Kasumi-1 (cell line): ENCODE results near the gene CACNA1D.
A peak's percentile ranks its signal among the peaks of the same experiment; 100 is the strongest.

Source experiments
- DNase-seq, 2 experiments: peaks; one replicate each; lab custom pipeline; 2025; lab: John Stamatoyannopoulos, UW

The CACNA1D gene

GRCh38 chr3:53495520-53496391 lies 1.3 kb downstream of the CACNA1D start:
- no peak for DNase-seq

GRCh38 chr3:53496392-53496670 lies 1.9 kb downstream of the CACNA1D start:
- DNase-seq: no peak

GRCh38 chr3:53496984-53497383 lies 2.6 kb downstream of the CACNA1D start:
- peak in 1 of 2 experiments; percentile 10 for DNase-seq

- DNase-seq: no peak
Measured at GRCh38 chr3:53498806-53499641, 4.6 kb downstream of the CACNA1D start.

- no peak for DNase-seq
Measured at GRCh38 chr3:53500165-53500777, 5.9 kb downstream of the CACNA1D start.

GRCh38 chr3:53501178-53501577 lies 6.8 kb downstream of the CACNA1D start:
- no peak for DNase-seq

GRCh38 chr3:53502737-53503136 lies 8.3 kb downstream of the CACNA1D start:
- no peak for DNase-seq

- DNase-seq: no peak
Measured at GRCh38 chr3:53503195-53503594, 8.8 kb downstream of the CACNA1D start.

- no peak for DNase-seq
Measured at GRCh38 chr3:53506110-53506762, 11.8 kb downstream of the CACNA1D start.

- DNase-seq: no peak
Measured at GRCh38 chr3:53506763-53507145, 12.3 kb downstream of the CACNA1D start.

GRCh38 chr3:53509494-53509893 lies 15.1 kb downstream of the CACNA1D start:
- DNase-seq: no peak

- no peak for DNase-seq
Measured at GRCh38 chr3:53510508-53510907, 16.1 kb downstream of the CACNA1D start.

- no peak for DNase-seq
Measured at GRCh38 chr3:53511246-53511645, 16.8 kb downstream of the CACNA1D start.

GRCh38 chr3:53513556-53514190 lies 19.3 kb downstream of the CACNA1D start:
- DNase-seq: no peak

- no peak for DNase-seq
Measured at GRCh38 chr3:53516339-53516738, 21.9 kb downstream of the CACNA1D start.

GRCh38 chr3:53518495-53518981 lies 24.1 kb downstream of the CACNA1D start:
- DNase-seq: no peak

GRCh38 chr3:53519065-53519709 lies 24.8 kb downstream of the CACNA1D start:
- DNase-seq: no peak

GRCh38 chr3:53523346-53523745 lies 28.9 kb downstream of the CACNA1D start:
- DNase-seq: no peak

- DNase-seq: no peak
Measured at GRCh38 chr3:53524566-53524965, 30.2 kb downstream of the CACNA1D start.

- no peak for DNase-seq
Measured at GRCh38 chr3:53525765-53526703, 31.6 kb downstream of the CACNA1D start.
